Measurements from ENCODE around the gene TNFRSF4.

DNA sequence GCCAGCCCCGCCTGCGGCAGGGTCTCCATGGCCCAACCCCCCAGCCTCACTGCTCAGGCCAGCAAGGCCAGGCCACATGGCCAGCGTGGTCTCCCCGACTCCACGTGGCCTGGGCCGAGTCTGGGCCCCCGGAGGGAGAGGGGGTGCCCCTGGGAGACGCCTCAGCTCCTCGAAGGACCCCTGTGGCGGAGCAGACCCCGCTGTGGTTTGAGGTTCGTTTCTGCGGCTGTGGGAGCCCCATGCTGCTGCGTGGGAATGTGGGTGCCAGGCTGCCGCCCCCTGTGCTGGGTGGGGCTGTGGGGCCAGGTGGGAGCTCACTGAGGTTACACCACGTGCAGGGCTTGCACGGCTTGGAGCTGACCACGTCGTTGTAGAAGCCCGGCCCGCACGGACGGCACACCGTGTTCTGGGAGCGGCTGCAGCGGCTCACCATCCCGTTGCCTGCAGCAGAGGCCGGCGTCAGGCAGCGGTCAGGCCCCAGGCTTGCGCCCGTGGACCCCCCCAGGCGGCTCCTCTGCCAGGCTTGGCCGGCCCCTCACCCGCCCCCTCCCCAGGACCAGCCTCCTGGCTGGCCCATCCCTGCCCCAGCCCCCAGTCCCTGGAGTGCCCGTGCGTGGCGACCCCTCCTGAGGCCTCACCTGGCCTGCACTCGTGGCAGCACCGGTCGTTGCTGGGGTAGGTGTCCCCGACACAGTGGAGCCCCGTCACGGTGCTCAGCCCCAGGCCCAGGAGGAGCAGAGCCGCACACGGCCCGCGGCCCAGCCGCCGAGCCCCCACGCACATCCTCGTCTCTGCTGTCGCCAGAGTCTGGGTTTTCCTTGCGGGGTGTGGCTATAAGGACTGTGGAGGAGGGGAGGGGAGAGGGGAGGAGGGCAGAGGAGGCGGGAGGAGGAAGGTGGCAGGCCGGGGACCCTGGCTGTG, at the start of gene TNFRSF4:
- no peak for TF ChIP-seq YY1 (IDR thresholded peaks at IDR 0.05; ENCODE audit: insufficient read depth, insufficient read length)
- no peak for TF ChIP-seq ZNF274 (IDR thresholded peaks at IDR 0.05; ENCODE audit: low read depth, low read length)
- TF ChIP-seq SUZ12 (IDR thresholded peaks at IDR 0.05; ENCODE audit: extremely low read depth, insufficient read depth, insufficient read length) = no peak
